HG02571 (cell line): ENCODE results near the gene HOXB3.

Experiments used
- ATAC-seq: cut with Tn5 transposase; IDR thresholded peaks from one replicate; pipeline ENCODE4 v1.9.1; 2021; ENCODE audit warnings: mild to moderate bottlenecking, moderate library complexity; ENCODE audit not compliant: unreplicated experiment

HOXB3 gene

DNA sequence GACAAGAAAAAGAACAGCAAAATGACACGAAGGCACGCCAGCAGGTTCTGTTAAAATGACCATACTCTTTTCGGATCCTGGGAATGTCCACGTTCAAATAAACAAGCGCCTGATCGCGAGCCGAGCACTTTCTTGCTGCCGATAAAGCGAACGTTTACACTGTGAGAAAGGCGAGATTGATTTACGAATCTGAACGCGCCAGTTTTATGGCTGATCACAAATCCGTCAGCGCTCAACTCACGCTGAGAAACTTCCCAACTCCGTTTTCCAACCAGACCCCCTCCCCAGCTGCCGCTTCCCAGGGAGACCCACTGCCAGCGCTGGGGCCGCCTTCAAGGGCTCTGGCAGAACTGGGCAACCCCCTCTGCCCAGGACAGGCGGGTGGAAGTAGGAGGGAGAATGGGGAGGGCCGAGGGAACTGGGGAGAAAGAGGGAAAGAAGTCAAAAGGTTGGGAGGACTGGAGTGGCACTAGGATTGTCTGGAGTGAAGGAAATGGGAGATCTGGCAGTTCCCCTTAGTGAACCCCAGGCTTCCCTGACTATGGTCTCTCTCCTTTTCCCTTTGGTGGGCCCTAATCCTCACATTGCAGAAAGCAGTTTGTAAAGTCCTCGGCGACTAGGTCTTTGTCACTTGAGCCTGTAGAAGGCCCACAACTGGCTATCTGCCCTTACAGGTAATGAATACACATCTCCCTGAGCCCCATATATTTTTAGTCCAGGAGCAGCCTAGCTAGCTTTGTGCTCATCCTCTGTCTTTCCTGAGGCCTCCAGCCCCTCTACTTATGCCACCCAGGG is 18.8 kb downstream of the HOXB3 start:
- ATAC-seq = no peak

DNA sequence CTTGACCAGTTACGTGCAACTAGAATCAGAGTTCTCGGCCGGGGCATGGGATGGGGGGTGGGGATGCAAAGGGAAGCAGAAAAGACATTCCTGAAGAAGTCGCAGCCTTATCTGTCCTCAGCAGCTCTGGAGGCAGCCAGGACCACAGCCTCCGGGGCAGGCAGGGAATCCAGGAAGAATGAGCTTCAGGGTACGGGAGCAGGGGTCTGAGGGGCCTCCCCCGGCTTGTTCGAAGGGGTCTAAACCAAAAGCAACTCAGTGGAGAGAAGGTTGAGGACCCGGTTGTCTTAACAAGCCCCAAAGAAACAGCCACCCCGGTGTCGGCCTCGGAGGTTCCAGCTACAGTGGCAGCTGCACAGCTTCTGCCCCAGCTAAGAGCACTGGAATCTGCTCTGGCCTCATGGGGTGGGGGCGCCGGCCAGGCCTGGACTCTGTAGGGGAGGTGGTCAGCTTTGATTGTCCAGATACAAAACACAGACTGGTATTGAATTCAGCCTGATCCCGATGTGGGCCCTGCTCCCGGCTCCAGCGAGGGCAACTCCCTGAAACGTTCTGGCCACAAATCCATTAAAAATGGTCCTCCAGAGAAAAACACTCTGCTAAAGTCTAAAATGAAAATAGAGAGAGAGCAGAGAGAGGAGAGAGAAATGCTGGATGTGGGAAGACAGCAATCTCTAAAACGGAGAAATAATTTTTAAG is 19.6 kb downstream of the HOXB3 start:
- ATAC-seq = no peak

- ATAC-seq = no peak
Observed at GRCh38 chr17:48569674-48570324, 20.2 kb downstream of the HOXB3 start.

DNA sequence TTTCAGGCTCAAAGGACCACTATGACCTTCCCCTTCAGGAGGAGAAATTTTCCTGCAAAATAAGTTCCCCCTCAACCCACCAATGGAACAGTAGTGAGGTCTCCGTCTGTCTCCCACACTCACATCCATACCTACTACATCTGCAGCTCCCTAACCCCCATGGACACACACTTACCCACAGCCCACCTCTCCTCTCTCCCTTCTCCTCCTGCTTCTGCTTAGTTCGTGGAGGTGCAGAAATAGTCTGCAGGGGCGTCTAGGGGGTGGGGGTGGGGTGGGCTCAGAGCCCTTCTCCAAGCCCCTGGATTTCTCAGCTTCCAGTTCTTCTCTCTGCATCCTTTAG is 20.8 kb downstream of the HOXB3 start:
- ATAC-seq = no peak

- no peak for ATAC-seq
Observed at GRCh38 chr17:48568499-48569239, 21.4 kb downstream of the HOXB3 start.

DNA sequence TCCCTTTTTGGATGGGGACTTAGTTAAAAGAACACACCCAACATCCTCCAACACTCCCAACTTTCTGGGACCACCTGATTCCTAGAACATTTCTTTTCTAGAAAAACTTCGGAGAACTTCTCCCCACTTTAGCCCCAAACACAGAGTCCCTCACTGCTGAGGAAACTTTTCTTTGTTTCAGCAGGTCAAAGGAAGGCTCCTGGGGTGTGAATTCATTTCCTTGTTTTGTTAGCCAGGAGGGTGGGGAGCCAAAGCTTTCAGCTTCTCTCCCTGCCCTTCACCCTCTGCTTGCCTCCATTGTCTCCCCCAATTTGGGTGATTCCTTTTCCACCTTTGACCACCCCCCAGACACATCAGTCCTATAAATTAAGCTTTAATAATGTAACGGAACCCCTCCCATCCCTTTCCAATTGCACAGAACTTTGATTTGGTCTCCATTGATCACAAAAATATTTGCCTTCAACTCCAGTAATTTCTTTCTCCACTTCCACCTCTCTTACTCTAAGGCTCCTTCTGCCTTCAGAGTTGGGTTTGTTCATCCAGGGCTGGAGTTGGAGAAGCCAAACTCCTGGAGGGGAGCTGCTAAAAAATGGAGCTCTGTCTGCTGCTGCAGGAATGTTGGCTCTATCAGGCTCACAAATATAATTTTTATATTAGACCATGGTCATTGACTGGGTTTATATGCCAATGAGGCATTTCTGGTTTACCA is 22.2 kb downstream of the HOXB3 start:
- no peak for ATAC-seq

DNA sequence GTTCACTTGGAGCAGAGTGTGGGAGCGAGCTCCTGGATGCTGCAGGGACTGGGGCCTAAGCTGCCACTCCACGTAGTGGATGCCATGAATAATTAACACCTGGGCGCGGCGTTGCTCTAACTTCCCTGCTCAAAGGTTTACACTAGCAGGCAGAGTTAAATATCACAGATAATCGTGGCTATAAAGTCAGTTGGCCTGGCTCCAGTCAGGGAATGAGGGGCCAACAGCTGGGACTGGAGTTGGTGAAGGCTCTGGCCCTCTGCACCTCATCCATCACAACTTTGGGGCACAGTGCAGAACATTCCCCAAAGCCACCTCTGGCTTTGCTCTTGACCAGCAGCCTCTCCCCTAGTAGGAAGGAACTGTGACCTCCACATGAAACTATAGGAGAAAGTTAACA is 22.8 kb downstream of the HOXB3 start:
- no peak for ATAC-seq

DNA sequence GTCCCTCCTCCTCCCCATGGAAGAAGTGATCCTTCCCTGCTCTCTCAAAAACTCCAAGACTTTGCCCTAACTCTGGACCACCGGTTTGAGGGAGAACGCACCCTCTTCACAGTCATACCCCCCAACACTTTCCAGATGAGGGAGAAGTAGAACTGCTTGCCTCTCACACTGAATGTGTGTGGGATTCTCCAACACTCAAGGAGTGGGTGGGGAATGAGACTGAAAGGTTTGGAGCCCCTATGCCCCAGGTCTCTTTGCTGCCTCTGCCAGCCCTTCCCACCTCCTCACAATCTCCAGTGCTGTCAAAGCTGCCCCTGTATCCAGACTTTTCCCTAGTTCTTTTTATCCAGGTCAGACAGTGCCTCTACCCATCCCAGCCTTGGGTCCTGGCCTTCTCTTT is 23.3 kb downstream of the HOXB3 start:
- no peak for ATAC-seq

DNA sequence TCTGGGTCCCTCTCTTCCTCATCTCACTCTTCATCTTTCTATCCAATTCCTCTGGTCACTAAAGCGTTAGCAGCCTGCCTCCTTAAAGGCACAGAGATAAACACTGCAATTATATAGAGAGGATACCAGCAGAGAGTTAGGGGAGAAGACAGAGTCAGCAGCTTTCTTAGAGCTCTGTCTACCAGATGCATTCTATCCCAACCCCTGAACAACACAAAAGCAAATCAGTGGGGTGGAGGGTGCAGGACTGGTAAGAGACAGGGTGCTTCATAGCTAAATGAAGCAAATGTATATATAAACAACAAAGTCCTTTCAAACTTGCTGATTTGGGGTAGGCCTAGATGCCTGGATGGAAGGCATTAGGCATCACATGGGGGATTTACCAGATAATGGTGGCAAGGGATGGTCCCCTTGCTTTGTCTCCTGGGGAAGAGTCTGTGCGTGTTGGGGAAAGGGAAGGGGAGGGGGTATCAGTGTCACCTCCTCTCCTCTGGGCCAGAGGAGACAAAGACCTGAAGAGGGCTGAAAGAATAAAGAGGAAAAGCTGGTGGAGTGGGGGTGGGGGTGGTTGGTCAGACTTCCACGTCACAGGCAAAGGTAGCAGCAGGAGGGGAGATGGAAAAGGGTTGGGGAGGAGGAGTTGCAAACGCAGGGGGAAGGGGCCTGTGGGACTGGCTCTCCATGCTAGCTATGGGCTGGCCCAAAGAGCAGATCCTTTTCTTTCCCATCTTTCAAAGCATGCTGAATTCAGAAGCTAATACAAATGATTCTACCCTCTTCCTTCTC is 23.9 kb downstream of the HOXB3 start:
- ATAC-seq = no peak

- ATAC-seq = no peak
Observed at GRCh38 chr17:48565022-48565554, 25.0 kb downstream of the HOXB3 start.

DNA sequence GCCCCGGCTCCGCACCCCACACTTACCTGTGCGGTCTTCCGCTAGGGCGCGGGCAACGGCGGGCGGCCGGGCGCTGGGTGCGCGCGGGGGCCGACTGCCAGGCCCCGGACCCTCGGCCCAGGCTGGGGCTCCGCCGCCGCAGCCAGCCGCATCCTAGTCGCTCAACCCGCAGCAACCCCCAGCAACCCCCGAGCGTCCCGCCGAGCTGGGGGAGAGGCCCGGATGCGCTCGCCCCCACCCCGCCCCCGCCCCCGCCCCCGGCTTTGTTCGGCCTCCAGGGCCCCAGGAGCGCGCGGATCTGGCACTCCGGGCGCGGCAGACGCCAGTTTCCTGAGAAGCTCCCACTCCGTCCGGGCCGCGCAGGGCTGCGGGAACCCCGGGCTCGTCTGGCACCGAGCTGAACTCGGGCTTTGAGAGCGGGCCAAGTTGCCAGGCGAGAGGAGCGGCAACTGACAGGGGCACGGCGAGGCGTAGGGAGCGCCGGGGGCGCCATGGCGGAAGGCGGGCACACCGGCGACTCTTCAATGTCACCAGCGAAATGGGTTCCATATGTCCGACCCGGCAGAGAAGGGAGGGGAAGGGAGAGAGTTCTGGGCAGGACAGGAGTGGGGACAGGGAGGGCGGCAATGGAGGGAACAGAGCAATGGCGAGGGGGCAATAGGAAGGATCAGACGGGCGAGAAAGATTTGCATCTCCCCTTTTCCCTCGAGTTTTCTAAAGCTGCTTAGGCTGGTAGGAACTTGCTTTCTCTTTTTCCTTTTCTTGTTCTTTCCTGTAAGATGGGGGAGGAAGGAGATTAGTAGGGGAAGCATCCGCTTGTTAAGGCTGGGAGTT is 25.6 kb downstream of the HOXB3 start:
- ATAC-seq = no peak

DNA sequence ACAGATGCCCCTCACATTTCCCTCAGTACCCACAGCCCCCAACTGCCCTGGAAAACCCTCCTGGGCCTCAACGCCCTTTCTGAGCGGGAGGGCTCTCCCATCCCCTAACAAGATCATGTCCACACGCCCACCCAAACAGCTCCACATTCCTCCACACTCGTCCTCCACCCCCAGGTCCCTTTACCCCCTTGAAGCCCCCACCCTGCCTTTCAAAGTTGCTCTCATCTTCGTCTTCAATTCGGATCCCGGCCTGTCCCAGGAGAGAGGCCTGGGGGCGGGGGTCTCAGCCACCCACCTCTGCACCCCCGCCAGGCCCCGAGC is 26.2 kb downstream of the HOXB3 start:
- ATAC-seq = no peak

DNA sequence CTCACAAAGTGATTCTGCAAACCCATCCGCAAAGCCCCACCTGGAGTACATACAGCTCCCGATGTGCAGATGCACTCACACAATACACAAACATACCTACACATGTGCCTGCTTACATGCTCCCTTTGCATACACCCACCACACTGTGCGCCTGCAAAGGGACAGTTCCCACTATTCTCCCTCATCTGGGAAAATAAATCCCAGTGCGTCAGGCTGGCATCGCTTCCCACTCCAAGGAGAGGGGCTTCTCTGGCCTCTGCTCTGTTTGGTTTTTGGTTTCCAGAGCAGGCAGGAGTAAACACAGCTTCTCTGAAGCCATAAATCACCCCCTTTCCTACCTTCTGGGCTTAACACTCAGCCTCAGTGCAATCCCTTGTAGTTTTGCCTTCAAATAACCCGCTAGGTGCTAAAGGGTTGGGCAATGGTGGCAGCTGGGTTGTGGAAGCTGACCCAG is 26.6 kb downstream of the HOXB3 start:
- no peak for ATAC-seq

- no peak for ATAC-seq
Observed at GRCh38 chr17:48562934-48563333, 27.1 kb downstream of the HOXB3 start.

GRCh38 chr17:48561884-48562810 is 27.9 kb downstream of the HOXB3 start:
- ATAC-seq = no peak

- no peak for ATAC-seq
Observed at GRCh38 chr17:48559840-48560817, 29.9 kb downstream of the HOXB3 start.
